ENCODE data around the gene TMIE.

Gene TMIE

GRCh38 chr3:46674031-46674845, 27.0 kb upstream of the TMIE start:
- Mint-ChIP-seq H3K4me3 (no peak overlapping the region), H3K36me3 (ENCODE audit: low read depth) (no peaks in the 10 kb centered on the region), H3K9me3 (no peaks in the 10 kb centered on the region), H3K27ac (no peak overlapping the region), H3K4me1 (ENCODE audit: low read depth) (peaks cover 9% of the 10 kb centered on the region), H3K27me3 (peaks cover 34% of the 10 kb centered on the region)
- intact Hi-C loops (cut with micrococcal nuclease), result no loop called here

DNA sequence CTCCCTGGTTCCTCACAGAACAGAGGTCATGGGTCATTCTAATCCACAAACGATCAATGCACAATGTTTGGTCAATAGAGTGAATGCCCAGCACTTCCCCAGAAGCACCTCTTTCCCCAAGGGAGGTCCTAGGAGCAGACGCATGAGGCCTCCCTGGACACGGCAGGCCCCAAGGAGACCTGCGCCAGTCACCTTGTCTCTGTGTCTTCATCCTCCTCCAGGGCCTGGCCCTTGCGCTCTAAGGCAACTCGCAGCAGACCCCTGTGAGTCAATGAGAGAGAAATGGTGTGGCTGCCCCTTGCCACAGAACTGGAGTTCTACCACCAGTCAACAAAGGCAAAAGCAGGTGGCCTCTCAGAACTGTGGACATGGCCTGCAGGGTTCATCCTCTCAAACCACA, 25.8 kb upstream of the TMIE start:
- Mint-ChIP-seq H3K4me1 (ENCODE audit: low read depth) (peaks cover 9% of the 10 kb centered on the region), H3K27ac (no peak overlapping the region), H3K4me3 (no peak overlapping the region), H3K27me3 (peaks cover 41% of the 10 kb centered on the region), H3K36me3 (ENCODE audit: low read depth) (no peaks in the 10 kb centered on the region), H3K9me3 (no peaks in the 10 kb centered on the region)
- intact Hi-C loops (cut with micrococcal nuclease), result no loop called here

- H3K27me3 Mint-ChIP-seq, result peaks cover 46% of the 10 kb centered on the region
- intact Hi-C loops (cut with micrococcal nuclease), result no loop called here
- H3K4me3 Mint-ChIP-seq, result no peak overlapping the region
- no peaks in the 10 kb centered on the region for H3K9me3 Mint-ChIP-seq
- no peak overlapping the region for H3K27ac Mint-ChIP-seq
- H3K36me3 Mint-ChIP-seq (ENCODE audit: low read depth), result no peaks in the 10 kb centered on the region
- H3K4me1 Mint-ChIP-seq (ENCODE audit: low read depth), result peaks cover 9% of the 10 kb centered on the region
These were observed 25.2 kb upstream of the TMIE start for GRCh38 chr3:46675843-46676567.

DNA sequence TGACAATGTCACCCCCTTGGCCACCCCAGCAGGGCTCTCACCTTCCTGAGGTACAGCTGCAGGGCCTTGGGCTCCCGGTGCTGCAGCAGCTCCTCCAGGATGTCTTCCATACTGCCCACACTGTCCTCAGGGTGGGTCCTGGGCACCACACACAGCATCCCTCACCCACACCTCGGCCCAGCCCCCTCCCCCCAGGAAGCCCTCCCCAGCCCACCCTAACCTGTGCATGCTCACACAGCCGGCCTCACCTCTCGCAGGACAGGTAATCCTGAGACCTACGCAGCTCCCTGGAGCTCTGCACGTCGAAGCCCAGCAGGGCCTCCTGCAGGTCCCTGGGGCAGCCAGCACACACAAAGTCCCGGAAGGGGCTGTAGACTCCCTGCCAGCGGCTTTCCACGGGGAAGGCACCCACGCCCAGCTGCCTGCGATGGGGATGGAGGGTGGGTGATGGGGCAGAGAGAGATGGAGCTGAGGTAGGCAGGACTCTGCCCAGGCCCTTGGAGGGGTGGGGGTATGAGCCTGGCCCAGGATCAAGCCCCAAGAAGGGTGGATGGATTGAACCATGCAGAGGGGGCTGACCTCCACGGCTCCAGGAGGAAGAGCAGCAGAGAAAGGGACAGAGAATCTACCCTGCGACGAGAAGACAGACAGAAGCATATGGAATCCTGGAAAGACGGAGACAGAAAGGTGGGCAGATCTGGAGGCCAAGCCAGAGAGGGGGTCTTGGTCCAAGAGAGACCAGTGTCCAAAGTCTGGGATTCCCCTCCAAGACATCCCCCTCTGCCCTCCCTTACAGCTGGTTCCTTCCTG, 24.4 kb upstream of the TMIE start:
- H3K4me1 Mint-ChIP-seq (ENCODE audit: low read depth), result peaks cover 15% of the 10 kb centered on the region
- peaks cover 44% of the 10 kb centered on the region for H3K27me3 Mint-ChIP-seq
- no peaks in the 10 kb centered on the region for H3K9me3 Mint-ChIP-seq
- H3K4me3 Mint-ChIP-seq, result no peak overlapping the region
- intact Hi-C loops (cut with micrococcal nuclease), result no loop called here
- H3K27ac Mint-ChIP-seq, result no peak overlapping the region
- no peaks in the 10 kb centered on the region for H3K36me3 Mint-ChIP-seq (ENCODE audit: low read depth)

- Mint-ChIP-seq H3K4me3 (no peak overlapping the region), H3K27me3 (peaks cover 44% of the 10 kb centered on the region), H3K27ac (no peak overlapping the region), H3K36me3 (ENCODE audit: low read depth) (no peaks in the 10 kb centered on the region), H3K4me1 (ENCODE audit: low read depth) (peaks cover 20% of the 10 kb centered on the region), H3K9me3 (no peaks in the 10 kb centered on the region)
- intact Hi-C loops (cut with micrococcal nuclease), result no loop called here
These were observed 23.8 kb upstream of the TMIE start for GRCh38 chr3:46677411-46677726.

DNA sequence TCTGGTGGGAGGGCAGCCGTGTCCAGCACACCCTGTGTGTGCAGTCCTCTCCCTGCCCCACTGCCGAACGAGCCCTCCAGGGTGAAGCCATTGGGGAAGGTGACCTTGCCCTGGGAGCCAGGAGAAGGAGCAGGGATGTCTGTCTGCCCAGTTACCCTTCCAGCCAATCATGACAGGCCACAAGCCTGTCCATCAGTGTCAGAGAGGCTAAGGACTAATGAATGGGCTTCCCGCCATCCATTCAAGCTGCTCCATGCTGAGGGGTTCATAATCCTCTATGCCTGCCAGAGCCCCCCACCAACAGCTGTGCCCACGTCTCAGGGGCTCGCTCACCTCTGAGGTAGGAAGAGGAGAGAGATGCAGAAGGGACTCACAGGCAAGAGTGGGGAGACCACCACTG, 22.9 kb upstream of the TMIE start:
- no peak overlapping the region for H3K4me3 Mint-ChIP-seq
- H3K4me1 Mint-ChIP-seq (ENCODE audit: low read depth), result peaks cover 24% of the 10 kb centered on the region
- H3K9me3 Mint-ChIP-seq, result no peaks in the 10 kb centered on the region

GRCh38 chr3:46679681-46680080, 21.5 kb upstream of the TMIE start:
- peaks cover 41% of the 10 kb centered on the region for H3K27me3 Mint-ChIP-seq
- H3K9me3 Mint-ChIP-seq, result no peaks in the 10 kb centered on the region
- H3K36me3 Mint-ChIP-seq (ENCODE audit: low read depth), result no peaks in the 10 kb centered on the region
- no peak overlapping the region for H3K4me3 Mint-ChIP-seq
- no peak overlapping the region for H3K27ac Mint-ChIP-seq
- peaks cover 24% of the 10 kb centered on the region for H3K4me1 Mint-ChIP-seq (ENCODE audit: low read depth)
- intact Hi-C loops (cut with micrococcal nuclease), result no loop called here

More for the DNA sequence above, 22.9 kb upstream of the TMIE start:
- H3K27me3 Mint-ChIP-seq, result peaks cover 43% of the 10 kb centered on the region
- H3K27ac Mint-ChIP-seq, result no peak overlapping the region
- H3K36me3 Mint-ChIP-seq (ENCODE audit: low read depth), result no peaks in the 10 kb centered on the region
- intact Hi-C loops (cut with micrococcal nuclease), result no loop called here

GRCh38 chr3:46680298-46680826, 20.8 kb upstream of the TMIE start:
- H3K27ac Mint-ChIP-seq, result no peak overlapping the region
- peaks cover 24% of the 10 kb centered on the region for H3K4me1 Mint-ChIP-seq (ENCODE audit: low read depth)
- intact Hi-C loops (cut with micrococcal nuclease), result no loop called here
- H3K27me3 Mint-ChIP-seq, result peaks cover 41% of the 10 kb centered on the region
- no peaks in the 10 kb centered on the region for H3K36me3 Mint-ChIP-seq (ENCODE audit: low read depth)
- no peak overlapping the region for H3K4me3 Mint-ChIP-seq
- no peaks in the 10 kb centered on the region for H3K9me3 Mint-ChIP-seq

DNA sequence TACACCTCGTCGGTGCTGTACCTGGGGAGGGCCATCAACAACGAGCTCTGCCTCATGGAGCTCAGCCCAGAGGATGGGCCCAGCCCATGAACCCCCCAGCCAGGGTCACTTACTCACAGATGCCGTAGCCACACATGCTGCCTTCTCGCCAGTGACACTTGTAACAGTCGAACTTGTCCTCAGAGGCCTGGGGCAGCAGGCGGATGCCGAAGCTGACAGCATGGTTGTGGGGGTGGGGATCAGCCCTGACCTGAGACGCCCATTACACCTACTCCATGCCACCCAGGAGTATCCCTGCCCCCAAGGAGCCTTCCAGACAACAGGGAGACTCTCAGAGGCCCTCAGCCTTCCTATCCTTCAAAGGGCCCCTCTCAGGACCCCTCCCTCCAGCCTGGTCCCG, 19.8 kb upstream of the TMIE start:
- H3K36me3 Mint-ChIP-seq (ENCODE audit: low read depth), result no peaks in the 10 kb centered on the region
- intact Hi-C loops (cut with micrococcal nuclease), result no loop called here
- peaks cover 24% of the 10 kb centered on the region for H3K4me1 Mint-ChIP-seq (ENCODE audit: low read depth)
- peak overlapping the region; percentile 60 for H3K27ac Mint-ChIP-seq
- no peak overlapping the region for H3K4me3 Mint-ChIP-seq
- peaks cover 42% of the 10 kb centered on the region for H3K27me3 Mint-ChIP-seq
- H3K9me3 Mint-ChIP-seq, result no peaks in the 10 kb centered on the region

DNA sequence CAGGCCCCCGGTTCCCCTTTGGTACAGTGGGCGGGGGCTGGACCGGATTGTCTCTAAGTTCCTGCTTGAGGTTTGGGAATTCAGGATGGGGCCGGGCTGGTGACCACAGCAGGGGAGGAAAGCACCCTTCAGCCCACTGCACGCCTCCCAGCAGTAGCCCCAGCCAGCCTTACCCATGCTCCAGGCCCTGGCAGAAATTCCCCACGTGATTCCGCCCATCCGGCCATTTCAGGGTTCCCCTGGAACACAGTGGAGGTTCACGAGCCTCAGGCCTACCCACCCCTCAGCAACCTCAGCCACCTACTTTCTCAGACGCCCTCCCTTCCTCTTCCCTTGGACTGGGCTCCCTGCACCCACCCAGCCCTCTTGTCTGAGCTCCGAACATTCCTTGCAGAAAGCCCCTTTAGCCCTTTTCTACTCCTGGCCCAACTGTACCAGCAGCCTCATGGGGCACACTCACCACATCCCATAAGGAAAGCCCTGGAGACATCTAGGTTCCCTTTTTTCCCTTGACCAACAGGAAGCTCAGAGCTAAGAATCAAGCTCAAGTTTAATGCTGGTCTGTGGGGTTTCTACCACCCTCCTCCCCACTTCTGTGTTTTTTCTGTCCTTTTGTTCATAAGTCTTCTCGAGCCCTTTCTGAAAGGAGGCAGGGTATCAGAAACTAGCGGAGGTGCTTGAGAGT, 19.2 kb upstream of the TMIE start:
- Mint-ChIP-seq H3K27ac (peak overlapping the region; percentile 60), H3K4me3 (no peak overlapping the region), H3K36me3 (ENCODE audit: low read depth) (no peaks in the 10 kb centered on the region)

GRCh38 chr3:46682974-46683373, 18.2 kb upstream of the TMIE start:
- no peak overlapping the region for H3K27ac Mint-ChIP-seq
- peaks cover 15% of the 10 kb centered on the region for H3K4me1 Mint-ChIP-seq (ENCODE audit: low read depth)
- H3K4me3 Mint-ChIP-seq, result no peak overlapping the region
- H3K36me3 Mint-ChIP-seq (ENCODE audit: low read depth), result no peaks in the 10 kb centered on the region
- H3K9me3 Mint-ChIP-seq, result no peaks in the 10 kb centered on the region
- H3K27me3 Mint-ChIP-seq, result peaks cover 47% of the 10 kb centered on the region
- intact Hi-C loops (cut with micrococcal nuclease), result no loop called here

More for the DNA sequence above, 19.2 kb upstream of the TMIE start:
- Mint-ChIP-seq H3K9me3 (no peaks in the 10 kb centered on the region), H3K4me1 (ENCODE audit: low read depth) (peaks cover 21% of the 10 kb centered on the region), H3K27me3 (peaks cover 45% of the 10 kb centered on the region)
- intact Hi-C loops (cut with micrococcal nuclease), result no loop called here

DNA sequence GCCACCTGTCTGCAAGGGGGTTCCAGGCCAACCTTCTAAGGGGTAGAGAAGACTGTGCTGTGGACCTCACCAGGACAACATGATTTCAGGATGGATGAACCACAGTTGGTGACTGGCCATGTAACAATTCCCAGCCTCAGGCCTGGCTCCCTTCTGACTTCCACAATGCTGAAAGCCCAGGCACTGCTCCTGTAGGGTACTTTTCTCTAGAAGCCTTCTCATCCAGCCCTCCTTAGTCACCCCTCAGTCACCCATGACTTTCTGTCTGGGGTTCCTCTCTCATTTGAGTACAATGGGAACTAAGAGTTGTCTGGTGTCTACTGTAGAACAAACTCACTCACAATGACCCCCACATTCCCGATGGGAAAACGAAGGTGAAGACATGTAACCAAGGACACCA, 16.3 kb upstream of the TMIE start:
- H3K4me1 Mint-ChIP-seq (ENCODE audit: low read depth), result peaks cover 15% of the 10 kb centered on the region
- peaks cover 51% of the 10 kb centered on the region for H3K27me3 Mint-ChIP-seq
- intact Hi-C loops (cut with micrococcal nuclease), result no loop called here
- no peaks in the 10 kb centered on the region for H3K9me3 Mint-ChIP-seq
- H3K4me3 Mint-ChIP-seq, result no peak overlapping the region
- H3K36me3 Mint-ChIP-seq (ENCODE audit: low read depth), result no peaks in the 10 kb centered on the region
- no peak overlapping the region for H3K27ac Mint-ChIP-seq

- no peak overlapping the region for H3K4me3 Mint-ChIP-seq
- intact Hi-C loops (cut with micrococcal nuclease), result no loop called here
- no peaks in the 10 kb centered on the region for H3K9me3 Mint-ChIP-seq
- peaks cover 15% of the 10 kb centered on the region for H3K4me1 Mint-ChIP-seq (ENCODE audit: low read depth)
- no peaks in the 10 kb centered on the region for H3K36me3 Mint-ChIP-seq (ENCODE audit: low read depth)
- H3K27ac Mint-ChIP-seq, result no peak overlapping the region
- H3K27me3 Mint-ChIP-seq, result peaks cover 51% of the 10 kb centered on the region
These were observed 15.7 kb upstream of the TMIE start for GRCh38 chr3:46685446-46685845.
